ENCODE measurements around the gene CELSR3.

DNA sequence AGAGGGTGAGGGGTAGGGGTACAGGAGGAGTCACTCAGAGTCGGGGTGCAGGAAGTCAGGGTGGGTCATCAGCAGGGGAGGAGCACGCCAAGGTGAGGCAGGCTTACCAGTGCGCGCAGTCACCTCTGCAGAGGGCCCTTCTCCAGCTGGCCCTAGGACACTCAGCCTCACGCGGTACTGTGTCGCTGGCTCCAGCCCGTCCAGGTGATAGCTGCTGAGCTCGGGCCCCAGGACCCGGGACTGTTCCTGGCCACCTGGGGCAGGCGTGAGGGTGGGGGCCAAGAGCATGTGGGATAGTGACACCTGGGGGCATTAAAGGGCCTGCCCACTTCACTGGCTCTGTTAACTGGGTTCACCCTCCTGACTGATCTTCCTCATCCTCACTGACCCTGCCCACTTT lies 75.0 kb downstream of the CELSR3 start:
- TF ChIP-seq, protein P1, sequence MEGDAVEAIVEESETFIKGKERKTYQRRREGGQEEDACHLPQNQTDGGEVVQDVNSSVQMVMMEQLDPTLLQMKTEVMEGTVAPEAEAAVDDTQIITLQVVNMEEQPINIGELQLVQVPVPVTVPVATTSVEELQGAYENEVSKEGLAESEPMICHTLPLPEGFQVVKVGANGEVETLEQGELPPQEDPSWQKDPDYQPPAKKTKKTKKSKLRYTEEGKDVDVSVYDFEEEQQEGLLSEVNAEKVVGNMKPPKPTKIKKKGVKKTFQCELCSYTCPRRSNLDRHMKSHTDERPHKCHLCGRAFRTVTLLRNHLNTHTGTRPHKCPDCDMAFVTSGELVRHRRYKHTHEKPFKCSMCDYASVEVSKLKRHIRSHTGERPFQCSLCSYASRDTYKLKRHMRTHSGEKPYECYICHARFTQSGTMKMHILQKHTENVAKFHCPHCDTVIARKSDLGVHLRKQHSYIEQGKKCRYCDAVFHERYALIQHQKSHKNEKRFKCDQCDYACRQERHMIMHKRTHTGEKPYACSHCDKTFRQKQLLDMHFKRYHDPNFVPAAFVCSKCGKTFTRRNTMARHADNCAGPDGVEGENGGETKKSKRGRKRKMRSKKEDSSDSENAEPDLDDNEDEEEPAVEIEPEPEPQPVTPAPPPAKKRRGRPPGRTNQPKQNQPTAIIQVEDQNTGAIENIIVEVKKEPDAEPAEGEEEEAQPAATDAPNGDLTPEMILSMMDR (IDR thresholded peaks at IDR 0.05), result no peak
- TF ChIP-seq POLR2A (IDR thresholded peaks at IDR 0.05), result no peak
